SU-DHL-6 (cell line): ENCODE results near the gene AXIN1.
"Not testable (repeated sequence)": the region's sequence is repeated elsewhere in the genome, so short reads cannot be mapped to it uniquely, and the experiment has no call there.

Experiments
- H2AFZ ChIP-seq: fragments of 200-600 bp; sonication (generic); 2 replicates; pipeline ENCODE4 v1.6.1; 2014; ENCODE audit warnings: low read depth, mild to moderate bottlenecking, moderate library complexity, mixed read lengths, antibody characterized with exemption, low read length; ENCODE audit not compliant: severe bottlenecking
- H3F3A ChIP-seq: fragments of 200-600 bp; shearing (Covaris generic); 2 replicates; pipeline ENCODE4 v1.6.0; 2016; ENCODE audit warnings: antibody characterized with exemption, mild to moderate bottlenecking; ENCODE audit not compliant: insufficient read depth
- H3K27ac ChIP-seq: fragments of 200-600 bp; sonication (generic); 2 replicates; pipeline ENCODE4 v1.5.1; 2016; ENCODE audit warnings: low read depth, mild to moderate bottlenecking, low read length, moderate library complexity, mixed read lengths
- H3K27me3 ChIP-seq: fragments of 200-600 bp; sonication (generic), shearing (Covaris generic); 2 replicates; pipeline ENCODE4 v1.6.0; 2014; ENCODE audit warnings: mild to moderate bottlenecking, low read length
- H3K36me3 ChIP-seq: fragments of 200-600 bp; sonication (generic); 2 replicates; pipeline ENCODE4 v1.6.1; 2014; ENCODE audit warnings: mild to moderate bottlenecking, low read length, mixed read lengths
- H3K4me2 ChIP-seq: fragments of 300-600, 200-600 bp; shearing (Covaris generic), sonication (generic); 2 replicates; pipeline ENCODE4 v1.6.0; 2014; ENCODE audit warnings: low read length, low read depth, mild to moderate bottlenecking; ENCODE audit not compliant: poor library complexity, severe bottlenecking
- H3K4me3 ChIP-seq: fragments of 200-600 bp; sonication (generic); 2 replicates; pipeline ENCODE4 v1.5.1; 2014; ENCODE audit warnings: antibody characterized with exemption, low read length, mild to moderate bottlenecking, mixed read lengths; ENCODE audit not compliant: insufficient read depth, poor library complexity, severe bottlenecking
- H3K79me2 ChIP-seq: fragments of 200-600 bp; sonication (generic); 2 replicates; pipeline ENCODE4 v1.6.1; 2014; ENCODE audit warnings: mild to moderate bottlenecking, low read length, moderate library complexity; ENCODE audit not compliant: insufficient read depth
- H3K9ac ChIP-seq: fragments of 200-600 bp; sonication (generic); 2 replicates; pipeline ENCODE4 v1.7.0; 2014; ENCODE audit warnings: mild to moderate bottlenecking, low read length
- H3K9me2 ChIP-seq: fragments of 200-600 bp; sonication (generic); replicated peaks from 2 replicates; pipeline ENCODE4 v1.6.1; 2014; ENCODE audit warnings: low read length; ENCODE audit not compliant: insufficient read depth
- H3K9me3 ChIP-seq: fragments of 200-600 bp; sonication (generic); 2 replicates; pipeline ENCODE4 v1.6.1; 2014; ENCODE audit warnings: low read length, mixed read lengths; ENCODE audit not compliant: insufficient read depth
- H4K20me1 ChIP-seq: fragments of 200-600 bp; sonication (generic); 2 replicates; pipeline ENCODE4 v1.6.1; 2014; ENCODE audit warnings: low read depth, mild to moderate bottlenecking, antibody characterized with exemption, low read length, moderate library complexity, mixed read lengths
- CTCF ChIP-seq: fragments of 200-600 bp; sonication (generic); IDR thresholded peaks from one replicate; pipeline ENCODE4 v1.5.1; 2017; ENCODE audit warnings: antibody characterized with exemption, mild to moderate bottlenecking, low read length, moderate library complexity; ENCODE audit not compliant: insufficient read depth, poor library complexity, severe bottlenecking
- EZH2phosphoT487 ChIP-seq: fragments of 200-600 bp; sonication (generic), shearing (Covaris generic); conservative IDR thresholded peaks from 2 replicates; pipeline ENCODE4 v1.6.1; 2018; ENCODE audit warnings: mild to moderate bottlenecking, antibody characterized with exemption, low read length, moderate library complexity, mixed read lengths

The AXIN1 gene

GRCh38 chr16:342455-343213, 9.9 kb downstream of the AXIN1 start:
- H3K36me3 ChIP-seq, result no peaks in the 10 kb centered on the region
- H4K20me1 ChIP-seq, result no peaks in the 10 kb centered on the region
- no peak overlapping the region for H2AFZ ChIP-seq
- TF ChIP-seq CTCF (no peak), EZH2phosphoT487 (no peak)
- no peak overlapping the region for H3K4me2 ChIP-seq
- no peak overlapping the region for H3K9ac ChIP-seq
- H3K27ac ChIP-seq, result no peak overlapping the region
- H3K79me2 ChIP-seq, result peaks cover 52% of the 10 kb centered on the region
- no peaks in the 10 kb centered on the region for H3K9me2 ChIP-seq
- H3F3A ChIP-seq, result no peaks in the 10 kb centered on the region
- no peak overlapping the region for H3K4me3 ChIP-seq
- no peaks in the 10 kb centered on the region for H3K27me3 ChIP-seq
- no peaks in the 10 kb centered on the region for H3K9me3 ChIP-seq

- H3K4me3 ChIP-seq, H3K9me3 ChIP-seq, H3F3A ChIP-seq, H2AFZ ChIP-seq, H3K27ac ChIP-seq, H3K9me2 ChIP-seq, H3K4me2 ChIP-seq, H3K9ac ChIP-seq, H4K20me1 ChIP-seq, H3K36me3 ChIP-seq, H3K27me3 ChIP-seq: not testable (repeated sequence)
- H3K79me2 ChIP-seq, result peaks cover 53% of the 10 kb centered on the region
Measured at GRCh38 chr16:341974-342336, 10.6 kb downstream of the AXIN1 start.

GRCh38 chr16:341095-341973, 11.2 kb downstream of the AXIN1 start:
- not testable (repeated sequence) for H3K4me3 ChIP-seq, H3K27ac ChIP-seq, H3K9me3 ChIP-seq, H3F3A ChIP-seq, H2AFZ ChIP-seq, H3K4me2 ChIP-seq, H3K27me3 ChIP-seq, H4K20me1 ChIP-seq, H3K9ac ChIP-seq, H3K9me2 ChIP-seq, H3K36me3 ChIP-seq
- peaks cover 48% of the 10 kb centered on the region for H3K79me2 ChIP-seq

- Histone ChIP-seq H3K9me3 (no peaks in the 10 kb centered on the region), H3K9ac (no peak overlapping the region), H3K27ac (no peak overlapping the region), H3K36me3 (no peaks in the 10 kb centered on the region), H2AFZ (no peak overlapping the region), H3K4me3 (no peak overlapping the region), H3K79me2 (peaks cover 47% of the 10 kb centered on the region), H3K27me3 (no peaks in the 10 kb centered on the region), H3K4me2 (no peak overlapping the region), H4K20me1 (no peaks in the 10 kb centered on the region), H3F3A (no peaks in the 10 kb centered on the region), H3K9me2 (no peaks in the 10 kb centered on the region)
- TF ChIP-seq EZH2phosphoT487, result no peak
- no peak for TF ChIP-seq CTCF
Measured at GRCh38 chr16:340370-341091, 12.0 kb downstream of the AXIN1 start.
